ENCODE data around the gene WIPF2.

Gene WIPF2

GRCh38 chr17:40315678-40316570 lies 96.8 kb downstream of the WIPF2 start:
- peak overlapping the region; percentile 98 for H2BK15ac ChIP-seq (ENCODE audit: low read length)
- H2BK5ac ChIP-seq (ENCODE audit: low read length) = no peak overlapping the region
- DNase-seq (ENCODE audit: low spot score) = no peak
- H2AK5ac ChIP-seq (ENCODE audit: low read depth, low read length) = peak overlapping the region; percentile 98
- peak overlapping the region; percentile 21 for H2BK120ac ChIP-seq (ENCODE audit: low read depth, low read length)
- H3K14ac ChIP-seq (ENCODE audit: low read length) = peak overlapping the region; percentile 11
- H3K27me3 ChIP-seq (ENCODE audit: control insufficient read depth in 3 of 3, insufficient read depth in 3 of 3, low read depth in 1 of 3, low read length in 3 of 3) = peaks cover 0 to 15% (median 0%) of the 10 kb centered on the region in 3 experiments
- peaks cover 21 to 26% of the 10 kb centered on the region in 2 donors for H3K4me1 ChIP-seq (ENCODE audit: control insufficient read depth in 2 of 2, insufficient read depth in 1 of 2, low read depth in 1 of 2, low read length in 2 of 2)
- H3K4ac ChIP-seq (ENCODE audit: low read length) = no peak overlapping the region
- peaks cover 2% of the 10 kb centered on the region for H3K79me1 ChIP-seq (ENCODE audit: low read depth, low read length)
- H4K8ac ChIP-seq (ENCODE audit: low read depth, low read length) = peak overlapping the region; percentile 89
- H3K4me2 ChIP-seq (ENCODE audit: insufficient read depth, low read length, poor library complexity, severe bottlenecking) = peak overlapping the region; percentile 84
- peaks cover 0 to 3% of the 10 kb centered on the region in 2 donors for H3K9me3 ChIP-seq (replicated peaks in 1 of 2; ENCODE audit: control insufficient read depth in 2 of 2, insufficient read depth in 1 of 2, low read depth in 1 of 2, low read length in 2 of 2)
- peak overlapping the region; percentile 31 for H4K91ac ChIP-seq (ENCODE audit: low read depth, low read length, poor library complexity)
- peak overlapping the region; percentile 96 for H2BK12ac ChIP-seq (ENCODE audit: low read length)
- peak overlapping the region; percentile 25 to 47 for H3K4me3 ChIP-seq (ENCODE audit: low read length in 2 of 2)
- peak overlapping the region; percentile 21 for H3K23ac ChIP-seq (ENCODE audit: low read depth, low read length, poor library complexity)
- H3K18ac ChIP-seq (ENCODE audit: low read length) = peak overlapping the region; percentile 96
- peak overlapping the region; percentile 64 for H3K9ac ChIP-seq (ENCODE audit: low read depth, low read length, poor library complexity)
- no CpG with 5 or more reads among the region's 9 CpGs for WGBS, 2 donors (ENCODE audit: extremely low coverage in 2 of 2, insufficient read length in 2 of 2, insufficient replicate concordance in 1 of 2)
- no peak overlapping the region for H3K27ac ChIP-seq (replicated peaks; ENCODE audit: low read length)
- H2AFZ ChIP-seq (ENCODE audit: low read length) = peak overlapping the region; percentile 88
- no peaks in the 10 kb centered on the region for H3K36me3 ChIP-seq (replicated peaks in 1 of 2; ENCODE audit: control insufficient read depth in 2 of 2, insufficient read depth in 2 of 2, low read length in 2 of 2)

GRCh38 chr17:40316571-40317344 lies 97.7 kb downstream of the WIPF2 start:
- Histone ChIP-seq H3K4me3 (ENCODE audit: low read length in 2 of 2) (peak overlapping the region; percentile 43 to 47), H3K4me2 (ENCODE audit: insufficient read depth, low read length, poor library complexity, severe bottlenecking) (peak overlapping the region; percentile 84), H3K4ac (ENCODE audit: low read length) (no peak overlapping the region), H3K4me1 (ENCODE audit: control insufficient read depth in 2 of 2, insufficient read depth in 1 of 2, low read depth in 1 of 2, low read length in 2 of 2) (peaks cover 23 to 33% of the 10 kb centered on the region in 2 donors), H4K8ac (ENCODE audit: low read depth, low read length) (peak overlapping the region; percentile 17), H3K36me3 (replicated peaks in 1 of 2; ENCODE audit: control insufficient read depth in 2 of 2, insufficient read depth in 2 of 2, low read length in 2 of 2) (no peaks in the 10 kb centered on the region), H2BK15ac (ENCODE audit: low read length) (peak overlapping the region; percentile 98), H2BK120ac (ENCODE audit: low read depth, low read length) (peak overlapping the region; percentile 21), H3K9ac (ENCODE audit: low read depth, low read length, poor library complexity) (peak overlapping the region; percentile 82), H3K18ac (ENCODE audit: low read length) (peak overlapping the region; percentile 96), H2BK12ac (ENCODE audit: low read length) (peak overlapping the region; percentile 96), H2AK5ac (ENCODE audit: low read depth, low read length) (peak overlapping the region; percentile 98), H2BK5ac (ENCODE audit: low read length) (no peak overlapping the region), H3K27ac (replicated peaks; ENCODE audit: low read length) (no peak overlapping the region), H3K14ac (ENCODE audit: low read length) (peak overlapping the region; percentile 11), H3K27me3 (ENCODE audit: control insufficient read depth in 3 of 3, insufficient read depth in 3 of 3, low read depth in 1 of 3, low read length in 3 of 3) (peaks cover 0 to 15% (median 0%) of the 10 kb centered on the region in 3 experiments), H4K91ac (ENCODE audit: low read depth, low read length, poor library complexity) (peak overlapping the region; percentile 31), H3K9me3 (replicated peaks in 1 of 2; ENCODE audit: control insufficient read depth in 2 of 2, insufficient read depth in 1 of 2, low read depth in 1 of 2, low read length in 2 of 2) (peaks cover 0 to 3% of the 10 kb centered on the region in 2 donors), H2AFZ (ENCODE audit: low read length) (peak overlapping the region; percentile 88), H3K23ac (ENCODE audit: low read depth, low read length, poor library complexity) (peak overlapping the region; percentile 61), H3K79me1 (ENCODE audit: low read depth, low read length) (peaks cover 2% of the 10 kb centered on the region)
- WGBS, 2 donors (ENCODE audit: extremely low coverage in 2 of 2, insufficient read length in 2 of 2, insufficient replicate concordance in 1 of 2) = no CpG with 5 or more reads among the region's 38 CpGs
- no peak for DNase-seq (ENCODE audit: low spot score)

GRCh38 chr17:40317345-40317873 lies 98.3 kb downstream of the WIPF2 start:
- Histone ChIP-seq H3K9ac (ENCODE audit: low read depth, low read length, poor library complexity) (peak overlapping the region; percentile 82), H2BK15ac (ENCODE audit: low read length) (peak overlapping the region; percentile 98), H2AFZ (ENCODE audit: low read length) (peak overlapping the region; percentile 95), H3K4me2 (ENCODE audit: insufficient read depth, low read length, poor library complexity, severe bottlenecking) (peak overlapping the region; percentile 84), H2BK120ac (ENCODE audit: low read depth, low read length) (no peak overlapping the region), H3K27me3 (ENCODE audit: control insufficient read depth in 3 of 3, insufficient read depth in 3 of 3, low read depth in 1 of 3, low read length in 3 of 3) (peaks cover 0 to 15% (median 0%) of the 10 kb centered on the region in 3 experiments), H3K14ac (ENCODE audit: low read length) (no peak overlapping the region), H3K79me1 (ENCODE audit: low read depth, low read length) (peaks cover 6% of the 10 kb centered on the region), H3K4me3 (ENCODE audit: low read length in 2 of 2) (peak overlapping the region in 1 of 2 donors; percentile 47), H4K8ac (ENCODE audit: low read depth, low read length) (no peak overlapping the region), H3K4ac (ENCODE audit: low read length) (no peak overlapping the region), H4K91ac (ENCODE audit: low read depth, low read length, poor library complexity) (no peak overlapping the region), H3K36me3 (replicated peaks in 1 of 2; ENCODE audit: control insufficient read depth in 2 of 2, insufficient read depth in 2 of 2, low read length in 2 of 2) (no peaks in the 10 kb centered on the region), H3K4me1 (ENCODE audit: control insufficient read depth in 2 of 2, insufficient read depth in 1 of 2, low read depth in 1 of 2, low read length in 2 of 2) (peaks cover 27 to 38% of the 10 kb centered on the region in 2 donors), H2BK5ac (ENCODE audit: low read length) (no peak overlapping the region), H2BK12ac (ENCODE audit: low read length) (peak overlapping the region; percentile 30), H3K18ac (ENCODE audit: low read length) (peak overlapping the region; percentile 96), H3K23ac (ENCODE audit: low read depth, low read length, poor library complexity) (peak overlapping the region; percentile 61), H2AK5ac (ENCODE audit: low read depth, low read length) (peak overlapping the region; percentile 98), H3K9me3 (replicated peaks in 1 of 2; ENCODE audit: control insufficient read depth in 2 of 2, insufficient read depth in 1 of 2, low read depth in 1 of 2, low read length in 2 of 2) (peaks cover 0 to 3% of the 10 kb centered on the region in 2 donors), H3K27ac (replicated peaks; ENCODE audit: low read length) (no peak overlapping the region)
- WGBS, 2 donors (ENCODE audit: extremely low coverage in 2 of 2, insufficient read length in 2 of 2, insufficient replicate concordance in 1 of 2) = no CpG with 5 or more reads among the region's 6 CpGs
- DNase-seq (ENCODE audit: low spot score) = no peak
